Activated naive CD8-positive, alpha-beta T cell treated with anti-CD3 and anti-CD28 coated beads for 36 hours (primary cell): ENCODE measurements around the gene ATG4B. TPM values are rescaled to one million over a fixed set of nuclear protein-coding genes. Genes with fewer than 3 reads are reported as not detected.

Experiments
- DNase-seq: peaks from one replicate; pipeline ENCODE4 v3.0.0; 2021
- H3K27ac Mint-ChIP-seq: one replicate; pipeline ENCODE4 v1.8.0; 2022; ENCODE audit warnings: mild to moderate bottlenecking, moderate library complexity, mixed read lengths
- H3K27me3 Mint-ChIP-seq: one replicate; pipeline ENCODE4 v1.8.0; 2022; ENCODE audit warnings: mild to moderate bottlenecking, mixed read lengths
- H3K36me3 Mint-ChIP-seq: one replicate; pipeline ENCODE4 v1.8.0; 2021; ENCODE audit warnings: mild to moderate bottlenecking, mixed read lengths
- H3K4me1 Mint-ChIP-seq: one replicate; pipeline ENCODE4 v1.8.0; 2021; ENCODE audit warnings: mixed read lengths
- H3K4me3 Mint-ChIP-seq: one replicate; pipeline ENCODE4 v1.8.0; 2022; ENCODE audit warnings: mild to moderate bottlenecking, moderate library complexity, mixed read lengths
- H3K9me3 Mint-ChIP-seq: one replicate; pipeline ENCODE4 v1.8.0; 2022; ENCODE audit warnings: mixed read lengths
- total RNA-seq, 2 experiments: library from RNA; stranded (reverse); gene quantifications; one replicate each; pipeline ENCODE4 v1.2.3, GENCODE V29; 2021

The ATG4B gene
- total RNA-seq, 2 experiments from 2014 or later = 72.5 to 73.8 TPM

DNA sequence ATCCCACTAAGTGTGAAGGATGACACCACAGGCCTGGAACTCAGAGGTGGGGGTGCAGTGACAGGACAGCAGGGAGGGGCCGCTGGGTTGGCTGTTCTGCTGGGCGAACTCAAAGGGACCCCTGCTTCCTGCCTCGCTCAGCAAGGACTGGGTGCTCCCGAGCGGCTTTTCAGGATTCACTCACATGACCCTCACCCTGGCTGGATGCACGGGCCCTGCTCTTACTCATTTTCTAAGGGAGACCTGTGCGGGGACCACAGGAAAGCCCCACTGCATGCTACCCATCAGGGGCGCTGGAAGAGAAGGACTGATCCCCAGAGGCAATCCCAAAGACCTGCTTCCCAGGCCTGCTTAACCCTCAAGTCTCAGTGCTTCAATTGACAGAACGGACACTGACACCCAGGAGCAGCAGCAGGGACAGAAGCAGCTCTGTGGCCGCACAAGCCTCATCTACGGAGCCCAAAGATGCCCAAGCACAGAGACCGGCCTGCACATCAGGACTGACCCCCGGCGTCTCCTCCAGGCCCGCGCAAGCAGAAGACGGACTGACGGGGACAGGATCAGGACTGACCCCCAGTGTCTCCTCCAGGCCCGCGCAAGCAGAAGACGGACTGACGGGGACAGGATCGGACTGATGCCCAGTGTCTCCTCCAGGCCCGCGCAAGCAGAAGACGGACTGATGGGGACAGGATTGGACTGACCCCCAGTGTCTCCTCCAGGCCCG lies 30.2 kb upstream of the ATG4B start:
- Mint-ChIP-seq H3K4me1 (peaks cover 15% of the 10 kb centered on the region), H3K36me3 (peaks cover 10% of the 10 kb centered on the region), H3K27me3 (no peaks in the 10 kb centered on the region), H3K4me3 (no peak overlapping the region), H3K9me3 (no peaks in the 10 kb centered on the region), H3K27ac (no peak overlapping the region)
- DNase-seq = no peak

- DNase-seq = peak; percentile 14
- H3K36me3 Mint-ChIP-seq = peaks cover 10% of the 10 kb centered on the region
- H3K4me1 Mint-ChIP-seq = peaks cover 15% of the 10 kb centered on the region
- H3K27ac Mint-ChIP-seq = peak overlapping the region; percentile 65
- no peaks in the 10 kb centered on the region for H3K27me3 Mint-ChIP-seq
- no peaks in the 10 kb centered on the region for H3K9me3 Mint-ChIP-seq
- peak overlapping the region; percentile 66 for H3K4me3 Mint-ChIP-seq
Observed at GRCh38 chr2:241608881-241609280, 28.6 kb upstream of the ATG4B start.

DNA sequence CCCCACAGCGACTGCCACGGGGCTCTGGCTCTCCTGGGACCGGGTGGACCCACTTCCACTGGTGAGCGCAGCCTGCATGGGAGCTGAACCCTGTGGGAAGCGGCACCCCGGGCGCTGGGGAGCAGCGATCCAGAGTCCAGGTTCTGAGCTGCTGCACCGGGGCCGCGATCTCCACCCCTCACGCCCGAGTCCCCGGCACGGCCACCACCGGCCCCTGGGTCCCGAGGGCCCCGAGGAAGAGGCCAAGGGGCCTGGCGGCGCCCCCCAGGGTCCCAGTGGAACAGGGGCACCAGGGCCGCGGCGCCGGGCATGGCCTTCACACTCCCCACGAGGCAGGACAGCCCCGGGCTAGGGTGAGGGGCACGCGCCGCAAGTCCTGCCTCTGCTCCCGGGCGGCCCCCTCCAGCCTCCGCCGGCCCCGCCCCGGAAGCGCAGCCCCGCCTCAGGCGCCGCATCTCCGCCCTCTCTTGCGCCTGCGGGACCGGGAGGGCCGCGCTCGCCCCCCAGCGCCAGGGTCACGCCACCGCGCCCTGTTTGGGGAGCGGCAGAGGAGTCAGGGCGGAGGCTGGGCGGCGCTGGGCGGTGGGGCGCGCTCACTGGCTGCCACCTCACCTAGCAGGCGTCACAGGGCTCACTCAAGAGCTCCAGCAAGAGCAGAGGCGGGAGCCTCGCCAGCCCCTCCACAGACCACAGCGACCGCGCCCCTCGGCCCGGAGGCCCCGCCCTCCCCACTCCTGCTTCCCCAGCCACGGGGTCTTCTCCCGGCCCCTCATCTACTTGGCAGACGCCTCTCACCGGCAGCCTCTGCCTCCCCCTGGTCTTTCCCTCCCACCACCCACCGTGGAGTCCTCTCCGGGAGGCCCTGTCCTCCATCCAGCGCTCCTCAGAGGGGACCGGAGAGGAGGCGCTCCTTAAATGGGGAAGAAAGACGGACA lies 27.4 kb upstream of the ATG4B start:
- peak; percentile 98 for DNase-seq
- H3K4me3 Mint-ChIP-seq = peak overlapping the region; percentile 66
- H3K27me3 Mint-ChIP-seq = no peaks in the 10 kb centered on the region
- peak overlapping the region; percentile 65 for H3K27ac Mint-ChIP-seq
- H3K36me3 Mint-ChIP-seq = peaks cover 10% of the 10 kb centered on the region
- H3K4me1 Mint-ChIP-seq = peaks cover 15% of the 10 kb centered on the region
- H3K9me3 Mint-ChIP-seq = no peaks in the 10 kb centered on the region

GRCh38 chr2:241611062-241611461 lies 26.4 kb upstream of the ATG4B start:
- Mint-ChIP-seq H3K4me1 (peaks cover 20% of the 10 kb centered on the region), H3K9me3 (no peaks in the 10 kb centered on the region), H3K27me3 (no peaks in the 10 kb centered on the region), H3K4me3 (no peak overlapping the region), H3K27ac (peak overlapping the region; percentile 65), H3K36me3 (peaks cover 12% of the 10 kb centered on the region)
- DNase-seq = no peak

DNA sequence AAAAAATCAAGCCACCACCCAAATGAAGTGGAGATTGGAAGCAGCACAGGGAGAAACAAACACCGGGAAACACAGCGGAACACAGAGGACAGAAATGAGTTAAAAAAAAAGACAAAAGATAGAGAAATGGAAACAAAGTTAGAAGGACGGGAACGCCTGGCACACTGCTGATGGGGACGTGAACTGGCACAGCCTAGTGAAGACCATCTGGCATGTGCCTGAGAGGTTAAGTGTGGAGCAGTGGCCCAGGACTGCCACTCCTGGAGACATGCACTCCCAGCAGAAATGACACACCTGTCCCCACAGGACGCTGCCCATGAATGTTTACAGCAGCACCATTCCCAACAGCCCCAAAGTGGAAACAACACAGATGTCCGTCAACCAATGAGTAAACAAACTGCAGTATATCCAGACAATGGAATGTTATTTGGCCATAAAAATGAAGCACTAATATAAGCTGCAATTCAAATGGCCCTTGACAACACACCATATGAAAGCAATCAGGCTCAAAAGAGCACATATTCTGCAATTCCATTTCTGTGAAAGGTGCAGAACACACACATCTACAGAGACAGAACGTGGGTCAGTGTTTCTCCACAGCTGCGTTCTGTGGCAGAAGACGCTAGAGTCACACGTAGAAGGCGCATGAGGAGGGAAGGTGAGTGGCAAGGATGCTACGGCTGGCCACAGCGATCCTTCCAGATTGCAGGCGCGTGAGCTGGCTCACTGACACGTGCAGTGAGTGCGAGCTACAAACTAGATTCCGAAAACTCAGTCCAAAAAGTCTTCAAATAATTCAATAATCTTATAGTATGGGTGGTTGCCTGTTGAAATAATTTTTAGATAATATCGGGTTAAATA lies 25.1 kb upstream of the ATG4B start:
- Mint-ChIP-seq H3K27ac (no peak overlapping the region), H3K4me1 (peaks cover 26% of the 10 kb centered on the region), H3K9me3 (no peaks in the 10 kb centered on the region), H3K27me3 (no peaks in the 10 kb centered on the region), H3K4me3 (no peak overlapping the region), H3K36me3 (peaks cover 12% of the 10 kb centered on the region)
- DNase-seq = no peak

DNA sequence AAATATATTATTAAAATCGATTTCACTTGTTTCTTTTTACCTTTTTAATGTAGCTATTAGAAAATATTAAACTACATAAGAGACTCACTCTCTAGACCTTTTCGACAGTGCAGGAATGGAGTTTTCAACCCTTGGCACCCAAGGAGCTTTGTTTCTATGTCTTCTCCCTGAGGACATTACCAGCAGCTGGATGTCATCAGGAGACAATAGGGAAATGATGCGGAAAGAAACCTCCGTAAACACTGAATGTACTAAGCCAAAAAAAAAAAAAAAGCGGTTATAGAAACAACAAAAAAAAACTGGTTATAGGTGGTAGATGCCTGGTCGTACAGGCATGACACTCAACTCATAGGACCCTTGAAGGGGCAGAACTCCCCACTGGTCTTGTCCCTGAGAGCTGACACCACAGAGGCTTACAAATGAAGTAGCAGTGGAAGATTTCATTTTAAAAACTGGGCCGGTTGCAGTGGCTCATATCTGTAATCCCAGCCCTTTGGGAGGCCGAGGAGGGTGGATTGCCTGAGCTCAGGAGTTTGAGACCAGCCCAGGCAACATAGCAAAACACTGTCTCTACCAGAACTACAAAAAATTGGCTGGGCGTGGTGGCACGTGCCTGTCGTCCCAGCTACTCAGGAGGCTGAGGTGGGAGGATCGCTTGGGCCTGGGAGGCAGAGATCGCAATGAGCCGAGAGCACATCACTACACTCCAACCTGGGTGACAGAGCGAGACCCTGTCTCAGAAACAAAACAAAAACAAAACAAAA lies 24.3 kb upstream of the ATG4B start:
- H3K36me3 Mint-ChIP-seq = peaks cover 14% of the 10 kb centered on the region
- no peaks in the 10 kb centered on the region for H3K27me3 Mint-ChIP-seq
- H3K4me1 Mint-ChIP-seq = peaks cover 33% of the 10 kb centered on the region
- no peak for DNase-seq
- H3K9me3 Mint-ChIP-seq = no peaks in the 10 kb centered on the region
- no peak overlapping the region for H3K27ac Mint-ChIP-seq
- H3K4me3 Mint-ChIP-seq = no peak overlapping the region

DNA sequence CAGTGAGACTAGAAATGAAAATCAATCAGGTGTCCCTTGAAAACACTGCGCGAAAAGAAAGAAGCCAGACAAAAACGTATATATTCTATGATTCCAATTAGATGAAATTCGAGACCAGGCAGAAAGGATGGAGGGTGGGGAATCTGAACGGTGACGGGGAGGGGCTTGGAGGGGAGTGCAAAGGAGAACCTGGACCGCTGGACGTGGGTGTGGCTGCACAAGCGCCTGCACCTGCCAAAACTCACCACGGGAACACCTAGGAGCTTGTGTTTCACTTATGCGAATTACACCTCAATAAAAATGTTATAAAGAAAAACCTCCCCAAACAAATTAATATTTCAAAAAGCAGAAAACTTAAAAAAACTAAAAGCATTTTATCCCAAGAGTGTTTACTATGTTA lies 22.5 kb upstream of the ATG4B start:
- Mint-ChIP-seq H3K27ac (no peak overlapping the region), H3K27me3 (no peaks in the 10 kb centered on the region), H3K4me3 (no peak overlapping the region), H3K36me3 (peaks cover 24% of the 10 kb centered on the region), H3K9me3 (peaks cover 2% of the 10 kb centered on the region), H3K4me1 (peaks cover 30% of the 10 kb centered on the region)
- no peak for DNase-seq

DNA sequence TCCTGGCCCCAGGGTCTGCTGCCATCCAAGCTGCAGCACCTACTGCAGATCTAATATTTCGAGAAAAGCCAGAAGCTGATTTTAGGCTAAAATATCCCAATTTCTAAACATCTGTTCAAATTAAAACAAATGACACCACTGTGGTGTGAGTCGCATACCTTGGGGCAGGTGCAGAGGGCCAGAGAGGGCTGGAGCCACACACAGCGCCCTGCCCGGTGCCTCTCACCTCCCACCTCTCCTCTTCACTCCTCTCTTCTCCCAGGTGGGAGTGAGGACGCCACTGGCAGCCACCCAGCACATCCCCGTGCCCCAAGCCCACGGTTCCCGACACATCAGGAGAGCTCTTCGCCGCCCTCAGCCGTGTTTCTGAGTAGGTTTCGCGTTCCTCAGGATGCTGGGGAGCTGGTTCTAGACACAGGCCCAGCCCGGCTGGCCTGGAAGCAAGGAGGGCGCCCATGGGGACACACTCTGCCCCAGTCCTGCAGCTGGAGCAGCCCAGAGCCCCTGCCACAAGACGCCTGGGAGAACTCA lies 21.9 kb upstream of the ATG4B start:
- no peak overlapping the region for H3K27ac Mint-ChIP-seq
- peaks cover 30% of the 10 kb centered on the region for H3K36me3 Mint-ChIP-seq
- H3K4me3 Mint-ChIP-seq = no peak overlapping the region
- H3K4me1 Mint-ChIP-seq = peaks cover 33% of the 10 kb centered on the region
- H3K27me3 Mint-ChIP-seq = no peaks in the 10 kb centered on the region
- H3K9me3 Mint-ChIP-seq = peaks cover 6% of the 10 kb centered on the region
- DNase-seq = no peak

DNA sequence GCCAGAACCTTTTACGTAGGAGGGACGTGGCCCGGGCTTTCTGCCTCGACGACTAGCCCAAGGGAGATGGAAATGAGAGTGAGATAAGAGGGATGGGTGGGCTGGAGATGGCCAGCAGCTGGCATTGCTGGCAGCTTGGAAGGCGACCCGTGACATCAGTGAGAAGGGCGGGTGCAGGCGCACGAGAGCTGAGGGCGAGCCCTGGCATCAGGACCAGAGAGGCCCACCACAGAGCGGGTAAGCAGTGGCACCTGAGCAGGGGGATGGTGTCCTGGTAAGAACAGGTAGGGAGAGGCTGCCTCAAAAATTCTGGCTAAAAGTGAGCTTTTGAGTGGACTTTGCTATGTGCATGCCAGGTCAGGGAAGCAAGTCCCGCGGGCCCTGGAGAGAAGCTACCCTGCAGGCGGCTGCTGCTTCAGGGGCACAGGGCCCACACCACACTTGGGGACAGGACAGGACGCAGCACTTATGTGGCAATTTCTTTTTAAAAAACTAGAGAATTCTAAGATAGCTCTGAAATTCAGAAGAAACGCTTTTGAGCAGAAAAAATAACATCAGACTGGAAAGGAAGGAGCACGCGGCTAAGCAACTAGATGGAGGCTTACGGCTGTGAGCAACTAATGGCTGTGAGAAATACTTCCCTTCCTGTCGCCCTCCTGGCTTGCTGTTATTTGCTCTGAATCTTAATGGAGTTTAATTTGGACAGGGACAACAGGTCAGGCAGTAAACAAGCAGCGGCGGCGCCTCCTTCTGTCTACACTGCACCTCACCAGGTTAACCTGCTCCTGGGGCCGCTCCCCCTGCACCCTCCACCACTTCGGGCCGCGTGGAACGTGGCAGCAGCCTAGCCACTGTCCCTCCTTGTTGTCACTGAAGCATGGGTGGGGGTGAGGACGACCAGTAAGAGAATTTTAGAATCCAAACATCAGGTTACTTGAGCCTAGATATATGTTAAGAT lies 21.0 kb upstream of the ATG4B start:
- Mint-ChIP-seq H3K27me3 (no peaks in the 10 kb centered on the region), H3K4me3 (no peak overlapping the region), H3K4me1 (peaks cover 31% of the 10 kb centered on the region), H3K9me3 (peaks cover 8% of the 10 kb centered on the region), H3K36me3 (peaks cover 35% of the 10 kb centered on the region), H3K27ac (peak overlapping the region; percentile 57)
- no peak for DNase-seq

DNA sequence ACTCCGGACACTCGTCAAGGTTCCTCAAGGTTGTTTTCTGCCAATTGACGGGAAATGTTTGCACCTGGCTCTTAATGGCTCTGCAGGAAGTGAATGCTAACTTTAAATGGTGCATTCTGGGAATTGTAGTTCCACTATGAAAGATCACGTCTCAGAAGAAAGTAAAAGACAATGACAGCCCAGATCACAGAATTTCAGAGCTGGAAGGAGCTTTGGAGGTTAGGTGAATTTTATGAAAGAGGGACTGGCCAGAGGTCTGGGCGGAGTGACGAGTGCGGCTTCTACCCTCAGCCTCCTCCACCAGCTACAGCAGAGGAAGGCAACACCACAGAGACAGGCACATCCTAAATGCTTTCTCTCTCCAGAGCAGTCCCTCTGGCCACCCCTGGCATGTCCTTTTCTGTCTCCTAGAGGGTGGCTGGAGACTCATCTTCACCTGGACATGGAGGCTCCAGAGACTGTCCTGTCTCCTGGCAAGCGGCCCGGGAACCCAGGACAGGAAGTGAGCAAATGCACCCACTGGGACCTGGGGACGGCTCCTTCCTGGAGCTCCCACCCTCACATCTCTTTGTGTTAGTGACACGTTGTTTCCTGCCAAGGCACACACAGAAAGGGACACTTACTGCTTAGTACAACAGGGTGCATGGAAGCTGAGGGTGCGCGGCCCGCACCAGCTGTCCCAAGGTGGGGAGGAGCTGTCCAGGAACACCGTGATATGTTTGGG lies 19.9 kb upstream of the ATG4B start:
- peak; percentile 47 for DNase-seq
- peaks cover 8% of the 10 kb centered on the region for H3K9me3 Mint-ChIP-seq
- H3K4me1 Mint-ChIP-seq = peaks cover 31% of the 10 kb centered on the region
- peak overlapping the region; percentile 94 for H3K27ac Mint-ChIP-seq
- H3K36me3 Mint-ChIP-seq = peaks cover 41% of the 10 kb centered on the region
- H3K27me3 Mint-ChIP-seq = no peaks in the 10 kb centered on the region
- H3K4me3 Mint-ChIP-seq = peak overlapping the region; percentile 81

- H3K4me1 Mint-ChIP-seq = peaks cover 31% of the 10 kb centered on the region
- no peak for DNase-seq
- peaks cover 8% of the 10 kb centered on the region for H3K9me3 Mint-ChIP-seq
- H3K27me3 Mint-ChIP-seq = no peaks in the 10 kb centered on the region
- no peak overlapping the region for H3K4me3 Mint-ChIP-seq
- H3K27ac Mint-ChIP-seq = peak overlapping the region; percentile 67
- peaks cover 41% of the 10 kb centered on the region for H3K36me3 Mint-ChIP-seq
Observed at GRCh38 chr2:241618296-241618805, 19.1 kb upstream of the ATG4B start.

DNA sequence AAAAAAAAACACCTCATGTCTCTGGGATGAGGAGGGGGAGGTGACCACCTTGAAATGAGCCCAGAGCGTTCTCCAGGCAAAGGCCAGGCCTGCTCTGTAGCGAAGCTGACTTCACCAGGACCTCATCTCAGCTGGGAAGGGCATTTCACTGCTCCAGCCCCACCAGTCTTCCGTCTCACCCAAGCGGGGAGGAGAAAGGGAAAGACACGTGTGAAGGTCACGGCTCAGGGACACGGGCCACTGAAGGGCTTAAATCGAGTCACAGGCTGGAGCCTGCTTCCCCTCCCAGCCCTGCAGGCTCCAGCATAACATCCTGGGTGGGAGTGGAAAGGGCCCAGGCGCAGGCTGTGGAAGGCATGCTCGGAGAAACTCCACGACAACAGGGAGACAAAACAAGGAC lies 18.7 kb upstream of the ATG4B start:
- Mint-ChIP-seq H3K9me3 (peaks cover 8% of the 10 kb centered on the region), H3K4me1 (peaks cover 31% of the 10 kb centered on the region), H3K4me3 (no peak overlapping the region), H3K36me3 (peaks cover 41% of the 10 kb centered on the region), H3K27me3 (no peaks in the 10 kb centered on the region), H3K27ac (no peak overlapping the region)
- DNase-seq = no peak
